Astrocyte of the cerebellum (primary cell): Measurements from ENCODE around the gene GALP.
A peak's percentile ranks its signal among the peaks of the same experiment; 100 is the strongest.

Experiments used
- DNase-seq: peaks from one replicate; pipeline ENCODE4 v3.0.0-alpha.2; 2011; ENCODE audit warnings: low read depth
- H3K4me3 ChIP-seq: 2 replicates; pipeline ENCODE4 v1.5.1; 2011; ENCODE audit warnings: mild to moderate bottlenecking, low read depth, low read length, moderate library complexity
- in situ Hi-C: cut with HindIII; loops from 2 replicates; pipeline ENCODE4 v1.10.0; 2017; ENCODE audit warnings: low sequenced_read_pairs
- TF ChIP-seq, protein P1 (sequence below): IDR thresholded peaks from 2 replicates; pipeline ENCODE4 v1.5.1; 2012; ENCODE audit warnings: low read length, low read depth, moderate library complexity, mild to moderate bottlenecking; ENCODE audit errors: missing control alignments

Gene GALP

DNA sequence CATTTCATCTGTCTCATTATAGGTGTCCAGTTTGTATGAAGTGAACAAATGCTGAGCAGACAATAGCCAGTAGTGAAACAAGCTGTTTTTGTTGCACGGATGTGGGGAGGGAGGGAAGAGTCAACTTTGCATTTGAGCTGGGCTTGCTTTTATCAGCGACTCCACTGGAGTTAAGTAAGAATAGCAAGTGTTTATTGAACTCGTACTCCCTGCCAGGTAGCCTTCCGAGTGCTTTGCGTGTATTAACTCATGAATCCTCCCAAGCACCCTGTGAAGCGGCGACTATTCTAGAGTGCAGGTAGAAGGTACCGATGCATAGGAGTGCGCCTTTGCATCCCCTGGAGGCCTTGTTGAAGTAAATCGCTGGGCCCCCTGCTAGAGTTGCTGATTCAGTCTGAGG lies 39.4 kb upstream of the GALP start:
- no peak overlapping the region for H3K4me3 ChIP-seq
- DNase-seq, result no peak
- in situ Hi-C loops, result no loop called here
- TF ChIP-seq, protein P1, sequence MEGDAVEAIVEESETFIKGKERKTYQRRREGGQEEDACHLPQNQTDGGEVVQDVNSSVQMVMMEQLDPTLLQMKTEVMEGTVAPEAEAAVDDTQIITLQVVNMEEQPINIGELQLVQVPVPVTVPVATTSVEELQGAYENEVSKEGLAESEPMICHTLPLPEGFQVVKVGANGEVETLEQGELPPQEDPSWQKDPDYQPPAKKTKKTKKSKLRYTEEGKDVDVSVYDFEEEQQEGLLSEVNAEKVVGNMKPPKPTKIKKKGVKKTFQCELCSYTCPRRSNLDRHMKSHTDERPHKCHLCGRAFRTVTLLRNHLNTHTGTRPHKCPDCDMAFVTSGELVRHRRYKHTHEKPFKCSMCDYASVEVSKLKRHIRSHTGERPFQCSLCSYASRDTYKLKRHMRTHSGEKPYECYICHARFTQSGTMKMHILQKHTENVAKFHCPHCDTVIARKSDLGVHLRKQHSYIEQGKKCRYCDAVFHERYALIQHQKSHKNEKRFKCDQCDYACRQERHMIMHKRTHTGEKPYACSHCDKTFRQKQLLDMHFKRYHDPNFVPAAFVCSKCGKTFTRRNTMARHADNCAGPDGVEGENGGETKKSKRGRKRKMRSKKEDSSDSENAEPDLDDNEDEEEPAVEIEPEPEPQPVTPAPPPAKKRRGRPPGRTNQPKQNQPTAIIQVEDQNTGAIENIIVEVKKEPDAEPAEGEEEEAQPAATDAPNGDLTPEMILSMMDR, result no peak

DNA sequence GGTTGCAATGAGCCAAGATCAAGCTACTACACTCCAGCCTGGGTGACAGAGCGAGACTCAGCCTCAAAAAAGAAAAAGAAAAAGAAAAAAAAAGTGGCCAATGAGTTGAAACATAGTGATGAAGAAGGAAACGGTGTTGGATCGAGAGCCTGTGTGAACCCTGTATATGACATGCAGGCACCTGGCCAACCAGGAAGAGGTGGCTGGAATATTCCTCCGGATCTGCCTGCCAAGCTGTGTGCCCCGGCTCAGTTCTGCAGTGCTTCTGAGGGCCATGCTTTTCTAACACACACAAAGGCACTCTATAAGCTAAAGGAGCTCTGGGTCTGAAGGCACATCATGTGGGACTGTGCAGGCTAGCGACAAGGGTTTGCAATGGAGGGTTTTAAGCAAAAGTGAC lies 38.4 kb upstream of the GALP start:
- DNase-seq, result no peak
- H3K4me3 ChIP-seq, result no peak overlapping the region
- TF ChIP-seq, protein P1, result no peak
- in situ Hi-C loops, result no loop called here

DNA sequence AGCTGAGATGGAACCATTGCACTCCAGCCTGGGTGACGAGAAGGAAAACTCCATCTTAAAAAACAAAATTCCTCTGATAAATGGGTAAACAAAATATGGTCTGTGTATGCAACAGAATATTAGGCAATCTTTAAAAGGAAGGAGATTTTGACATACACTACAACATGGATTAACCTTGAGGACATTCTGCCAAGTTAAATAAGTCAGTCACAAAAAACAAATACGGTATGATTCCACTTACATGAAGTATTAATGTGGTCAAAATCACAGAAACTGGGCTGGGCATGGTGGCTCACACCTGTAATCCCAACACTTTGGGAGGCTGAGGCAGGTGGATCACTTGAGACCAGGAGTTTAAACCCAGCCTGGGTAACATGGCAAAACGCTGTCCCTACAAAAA lies 37.7 kb upstream of the GALP start:
- in situ Hi-C loops, result no loop called here
- no peak for DNase-seq
- H3K4me3 ChIP-seq, result no peak overlapping the region
- TF ChIP-seq, protein P1, result no peak

DNA sequence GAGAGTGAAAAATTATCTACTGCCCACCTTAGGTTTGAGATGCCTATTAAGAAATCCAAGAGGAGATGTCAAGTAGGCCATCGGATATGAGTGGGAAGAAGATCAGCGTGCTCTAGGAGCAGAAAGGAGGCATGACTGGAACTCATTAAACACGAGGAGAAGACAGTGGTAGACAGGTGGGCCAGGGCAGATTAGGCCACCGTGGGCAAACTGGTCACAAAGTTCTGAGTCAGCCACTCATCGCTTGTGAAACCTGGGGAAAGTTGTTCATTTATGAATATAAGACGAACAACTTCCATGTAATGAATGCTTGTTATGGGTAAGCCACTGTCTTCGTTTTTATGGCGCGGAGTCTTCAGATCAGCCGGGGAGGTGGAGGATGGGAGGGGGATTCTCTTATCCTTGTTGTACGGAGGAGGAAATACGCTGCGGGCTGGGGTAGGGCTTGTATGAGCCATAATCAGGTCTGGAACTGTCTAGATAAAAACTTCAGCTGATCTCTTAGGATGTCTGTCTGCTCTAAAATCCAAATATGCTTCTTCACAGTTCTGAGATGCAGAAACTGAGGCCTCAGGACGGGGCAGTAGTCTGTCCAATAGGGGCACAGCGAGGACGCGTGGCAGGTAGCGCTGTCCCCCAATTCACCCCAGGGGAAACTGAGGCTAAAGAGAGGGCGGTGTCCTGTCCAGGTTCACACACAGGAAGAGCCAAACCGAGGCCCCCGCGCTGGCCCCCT lies 35.8 kb upstream of the GALP start:
- DNase-seq, result no peak
- TF ChIP-seq, protein P1, result no peak
- peak overlapping the region; percentile 63 for H3K4me3 ChIP-seq
- in situ Hi-C loops, result no loop called here

DNA sequence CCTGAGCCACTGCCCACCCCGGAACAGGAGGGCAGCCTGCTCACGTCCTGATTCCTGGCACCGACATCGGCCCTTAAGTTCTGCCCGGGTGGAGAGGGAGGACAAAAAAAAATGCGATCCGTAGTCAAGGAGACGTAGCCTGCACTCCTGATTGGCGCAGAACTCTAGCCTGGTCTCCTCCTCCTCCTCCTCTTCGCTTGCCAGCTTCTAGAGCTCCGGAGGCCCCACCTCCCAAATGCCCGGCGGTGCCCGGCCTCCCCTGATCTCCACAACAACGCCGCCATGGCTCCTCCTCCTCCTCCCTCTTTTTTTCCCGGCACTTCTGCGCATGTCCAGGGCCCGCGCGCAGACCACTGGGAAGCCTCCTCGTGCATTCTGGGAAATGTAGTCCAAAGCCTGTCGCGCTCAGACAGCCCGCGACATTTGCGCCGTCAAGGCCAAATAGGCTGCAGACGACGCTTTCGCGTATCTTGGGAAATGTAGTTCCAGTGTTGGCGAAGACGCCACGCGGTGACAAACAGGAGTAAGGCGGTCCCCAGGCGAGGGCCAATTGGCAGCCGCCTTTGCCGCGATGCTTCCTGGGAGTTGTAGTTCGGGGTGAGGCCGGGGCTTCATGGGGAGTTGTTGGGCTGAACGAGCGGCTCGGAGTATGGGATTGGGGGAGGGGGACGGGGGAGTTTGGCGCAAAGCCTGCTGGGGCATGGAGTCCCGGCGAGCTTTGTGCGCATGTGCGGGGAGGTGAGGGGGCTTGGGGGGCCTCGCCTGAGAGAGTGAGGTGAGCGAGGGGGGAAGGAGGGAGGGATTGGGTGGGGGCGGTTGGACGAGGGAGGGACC lies 35.0 kb upstream of the GALP start, which contains the start of gene ZNF444:
Gene ZNF444 (plus strand): TSS at position 705 of the 834 bp plus-strand sequence. CDS start 5,625 bp downstream, outside the sequence.
- H3K4me3 ChIP-seq, result peak within 1 kb of the TSS; percentile 63
- in situ Hi-C loops, result no loop called here
- TF ChIP-seq, protein P1, result no peak
- DNase-seq, result peak; percentile 99

DNA sequence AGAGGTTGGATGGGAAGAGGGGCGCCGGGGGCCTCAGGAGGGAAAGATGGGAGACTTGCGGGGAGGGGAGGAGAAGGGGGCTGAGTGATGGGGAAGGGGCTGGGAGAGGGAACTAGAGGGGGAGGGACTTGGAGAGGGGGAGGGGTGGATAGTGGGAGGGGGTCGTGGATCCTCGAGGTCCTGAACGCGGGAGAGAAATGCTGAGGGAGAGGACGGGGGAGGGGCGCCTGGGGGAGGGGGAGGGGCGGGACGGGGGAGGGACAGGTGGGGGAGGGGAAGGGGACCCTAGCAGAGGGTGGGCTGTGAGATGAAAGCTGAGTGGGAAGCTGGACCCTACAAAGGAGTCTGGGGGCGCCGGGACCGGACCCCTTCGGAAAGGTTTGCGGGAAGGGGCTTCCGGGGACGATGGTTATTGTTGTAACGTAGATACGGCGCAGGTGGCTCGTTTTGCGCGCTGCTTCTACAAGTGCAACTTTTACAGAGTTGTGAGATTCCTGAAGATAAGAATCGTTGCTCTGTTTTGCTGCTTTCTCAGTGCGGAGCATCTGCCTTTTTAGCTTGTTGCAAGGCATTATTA lies 34.3 kb upstream of the GALP start:
- H3K4me3 ChIP-seq, result peak overlapping the region; percentile 63
- DNase-seq, result no peak
- in situ Hi-C loops, result no loop called here
- TF ChIP-seq, protein P1, result no peak
